HG03139 (cell line): ENCODE data around the gene CCL22.
A peak's percentile ranks its signal among the peaks of the same experiment; 100 is the strongest.
"Not testable (repeated sequence)": the region's sequence is repeated elsewhere in the genome, so short reads cannot be mapped to it uniquely, and the experiment has no call there.

ENCODE experiments used
- ATAC-seq: cut with Tn5 transposase; IDR thresholded peaks from one replicate; pipeline ENCODE4 v1.9.1; 2021; ENCODE audit not compliant: unreplicated experiment

The CCL22 gene

DNA sequence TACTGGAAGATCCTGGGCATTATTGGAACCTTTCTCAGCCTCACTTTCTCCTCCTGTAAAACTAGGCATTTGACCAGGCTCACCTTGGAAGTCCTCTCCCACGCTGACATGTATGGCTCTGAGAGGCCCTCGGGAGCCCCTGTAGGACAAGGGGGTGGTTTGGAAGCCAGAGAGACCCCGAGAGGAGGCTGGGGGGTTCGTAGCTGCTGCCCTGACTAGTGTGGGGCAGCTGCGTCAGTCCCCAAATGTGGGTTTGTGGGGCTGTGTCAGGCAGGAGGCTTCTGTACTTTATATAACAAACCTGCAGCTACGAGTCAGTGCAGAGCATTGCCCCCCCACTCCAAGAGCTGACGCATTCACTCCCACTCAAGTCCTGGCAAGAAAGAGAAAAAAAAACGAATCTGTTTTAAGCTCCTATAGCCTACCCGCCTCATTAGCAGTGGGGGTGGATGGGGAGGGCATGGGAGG lies 15.5 kb downstream of the CCL22 start:
- no peak for ATAC-seq

DNA sequence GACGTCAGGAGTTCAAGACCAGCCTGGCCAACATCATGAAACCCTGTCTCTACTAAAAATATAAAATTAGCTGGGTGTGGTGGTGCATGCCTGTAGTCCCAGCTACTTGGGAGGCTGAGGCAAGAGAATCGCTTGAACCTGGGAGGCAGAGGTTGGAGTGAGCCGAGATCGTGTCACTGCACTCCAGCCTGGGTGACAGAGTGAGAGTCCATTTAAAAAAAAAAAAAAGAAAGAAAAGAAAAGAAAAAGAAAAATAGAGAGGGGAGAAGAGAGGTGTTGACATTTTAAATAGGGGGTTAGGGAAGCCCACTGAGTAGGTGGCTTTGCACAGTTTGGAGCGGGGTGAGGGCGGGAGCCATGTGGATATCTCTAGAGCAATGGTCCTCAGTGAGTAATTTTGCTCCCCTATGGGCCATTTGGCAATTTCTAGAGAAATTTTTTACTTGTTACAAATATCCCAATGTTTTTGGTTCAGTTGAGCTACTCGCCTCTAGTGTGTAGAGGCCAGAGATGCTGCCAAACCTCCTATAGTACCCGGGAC lies 16.4 kb downstream of the CCL22 start:
- not testable (repeated sequence) for ATAC-seq

DNA sequence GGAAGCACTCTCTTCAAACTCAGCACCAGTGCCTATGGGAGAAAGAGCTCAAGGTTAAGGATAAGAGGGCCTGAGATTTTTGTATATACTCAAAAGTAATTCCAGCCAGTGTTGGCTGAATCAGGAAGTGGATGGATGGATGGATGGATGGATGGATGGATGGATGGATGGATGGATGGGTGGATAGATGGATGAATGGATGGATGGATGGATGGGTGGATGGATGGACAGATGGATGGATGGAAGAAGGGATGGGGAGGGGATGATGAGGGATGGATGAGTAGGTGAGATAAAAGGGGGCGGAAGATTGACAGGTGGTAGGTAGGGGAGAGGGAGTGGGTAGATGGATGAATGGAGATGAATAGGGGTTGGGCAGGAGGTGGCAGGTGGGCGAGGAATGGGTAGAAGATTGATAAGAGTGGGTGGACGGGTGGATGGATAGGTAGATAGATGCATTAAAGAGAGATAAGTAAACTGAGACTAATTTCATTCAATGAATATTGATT lies 17.8 kb downstream of the CCL22 start:
- ATAC-seq, result no peak

DNA sequence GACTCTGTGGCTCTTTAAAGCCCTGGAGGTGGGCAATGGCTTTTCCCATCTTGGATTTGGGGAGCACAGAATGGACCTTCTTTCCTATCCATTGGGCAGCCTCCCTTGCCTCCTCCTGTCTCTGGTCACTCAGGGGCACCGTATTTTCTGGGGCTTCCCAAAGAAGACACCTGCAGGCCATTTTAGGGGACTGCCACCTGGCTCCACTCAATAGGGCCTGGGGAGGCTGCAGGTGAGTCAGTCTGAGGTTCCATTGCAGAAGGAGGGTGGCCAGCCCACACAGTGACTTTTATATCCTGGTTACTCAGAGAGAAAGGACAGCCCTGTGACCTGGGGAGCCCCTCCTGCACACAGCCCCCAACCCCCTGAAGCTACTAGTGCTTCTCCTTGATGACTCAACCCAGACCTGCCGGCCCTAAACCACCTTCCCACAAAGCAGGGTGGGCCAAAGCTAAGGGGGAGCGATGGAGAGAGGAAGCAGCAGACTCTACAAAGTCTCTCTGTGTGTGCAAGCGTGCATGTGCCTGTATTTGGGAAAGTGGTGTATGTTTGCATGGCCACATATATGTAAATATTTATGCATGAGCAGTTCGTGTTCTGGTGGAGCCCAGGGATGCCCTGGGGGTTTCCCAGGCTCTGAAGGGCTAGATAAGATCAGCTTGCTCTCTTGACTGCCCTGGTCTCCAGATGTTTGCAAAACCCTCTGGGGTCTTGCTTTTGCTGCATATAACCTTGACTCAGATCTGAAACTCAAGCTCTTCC lies 18.7 kb downstream of the CCL22 start:
- ATAC-seq, result peak; percentile 62

DNA sequence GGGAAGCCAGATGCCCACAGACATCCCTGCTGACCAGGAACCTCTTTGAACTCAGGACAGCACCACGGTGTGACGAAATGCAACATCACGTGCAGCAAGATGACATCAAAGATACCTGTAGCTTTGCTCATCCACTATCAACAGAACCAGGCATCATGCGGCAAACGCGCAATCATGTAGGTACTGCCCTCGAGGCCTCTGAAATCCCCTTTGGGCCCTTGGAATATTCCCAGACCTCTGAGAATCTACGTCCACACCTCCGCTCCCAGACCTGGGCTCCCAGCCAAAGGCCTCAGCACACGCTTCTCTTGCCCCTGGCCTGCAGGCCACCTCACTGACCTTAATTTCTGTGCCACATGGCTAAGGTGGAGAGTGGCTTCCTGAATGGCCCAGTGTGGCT lies 21.0 kb downstream of the CCL22 start:
- no peak for ATAC-seq

DNA sequence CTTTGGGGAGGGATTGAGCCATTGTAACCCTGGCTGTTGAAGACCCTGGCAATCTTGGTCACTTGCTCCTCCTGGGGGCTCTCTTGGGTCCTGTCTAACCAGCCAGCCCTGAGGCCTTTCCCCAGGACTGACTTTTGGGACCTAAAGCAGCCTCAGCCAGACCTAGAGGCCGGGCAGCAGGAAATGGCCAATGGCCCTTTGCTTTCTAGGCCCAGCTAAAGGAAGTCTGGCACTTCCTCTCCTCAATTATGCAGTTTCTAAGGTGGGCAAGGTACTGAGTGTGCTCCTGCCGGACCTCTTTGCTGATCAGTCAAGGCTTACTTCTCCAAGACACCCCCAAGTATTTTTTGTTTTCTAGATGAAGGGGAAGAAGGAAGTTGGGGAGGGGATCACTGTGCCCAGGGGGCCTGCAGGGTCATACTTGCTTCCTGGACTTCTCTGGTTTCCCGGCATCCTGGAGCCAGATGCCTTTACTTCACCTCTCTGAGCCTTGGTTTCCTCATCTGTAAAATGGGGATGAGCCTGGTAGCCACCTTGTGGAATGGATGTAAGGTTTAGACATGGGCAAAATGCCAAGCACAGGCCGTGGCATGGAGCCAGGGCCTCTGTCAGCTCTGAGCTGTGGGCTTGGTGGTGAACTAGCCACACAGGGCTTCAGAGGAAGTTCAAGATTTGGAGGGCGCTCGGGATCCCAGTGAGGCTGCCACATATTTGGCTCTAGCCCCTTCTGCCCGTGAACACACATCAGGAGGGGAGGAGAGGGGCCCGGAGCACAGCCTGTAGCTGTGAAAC lies 22.3 kb downstream of the CCL22 start:
- no peak for ATAC-seq

DNA sequence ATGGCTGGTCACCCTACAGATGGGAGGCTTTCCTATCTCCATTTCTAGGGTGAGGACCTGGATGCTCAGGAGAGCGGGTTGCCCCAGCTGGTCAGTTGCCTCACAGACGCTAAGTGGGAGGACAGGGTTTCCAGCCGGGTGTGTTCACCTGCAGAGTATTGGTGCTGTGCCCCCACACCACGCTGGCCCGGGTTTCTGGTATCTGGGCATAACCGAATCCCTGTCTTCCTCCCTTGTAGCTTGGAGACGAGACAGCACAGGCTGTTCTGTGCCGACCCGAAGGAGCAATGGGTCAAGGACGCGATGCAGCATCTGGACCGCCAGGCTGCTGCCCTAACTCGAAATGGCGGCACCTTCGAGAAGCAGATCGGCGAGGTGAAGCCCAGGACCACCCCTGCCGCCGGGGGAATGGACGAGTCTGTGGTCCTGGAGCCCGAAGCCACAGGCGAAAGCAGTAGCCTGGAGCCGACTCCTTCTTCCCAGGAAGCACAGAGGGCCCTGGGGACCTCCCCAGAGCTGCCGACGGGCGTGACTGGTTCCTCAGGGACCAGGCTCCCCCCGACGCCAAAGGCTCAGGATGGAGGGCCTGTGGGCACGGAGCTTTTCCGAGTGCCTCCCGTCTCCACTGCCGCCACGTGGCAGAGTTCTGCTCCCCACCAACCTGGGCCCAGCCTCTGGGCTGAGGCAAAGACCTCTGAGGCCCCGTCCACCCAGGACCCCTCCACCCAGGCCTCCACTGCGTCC lies 23.4 kb downstream of the CCL22 start:
- no peak for ATAC-seq

DNA sequence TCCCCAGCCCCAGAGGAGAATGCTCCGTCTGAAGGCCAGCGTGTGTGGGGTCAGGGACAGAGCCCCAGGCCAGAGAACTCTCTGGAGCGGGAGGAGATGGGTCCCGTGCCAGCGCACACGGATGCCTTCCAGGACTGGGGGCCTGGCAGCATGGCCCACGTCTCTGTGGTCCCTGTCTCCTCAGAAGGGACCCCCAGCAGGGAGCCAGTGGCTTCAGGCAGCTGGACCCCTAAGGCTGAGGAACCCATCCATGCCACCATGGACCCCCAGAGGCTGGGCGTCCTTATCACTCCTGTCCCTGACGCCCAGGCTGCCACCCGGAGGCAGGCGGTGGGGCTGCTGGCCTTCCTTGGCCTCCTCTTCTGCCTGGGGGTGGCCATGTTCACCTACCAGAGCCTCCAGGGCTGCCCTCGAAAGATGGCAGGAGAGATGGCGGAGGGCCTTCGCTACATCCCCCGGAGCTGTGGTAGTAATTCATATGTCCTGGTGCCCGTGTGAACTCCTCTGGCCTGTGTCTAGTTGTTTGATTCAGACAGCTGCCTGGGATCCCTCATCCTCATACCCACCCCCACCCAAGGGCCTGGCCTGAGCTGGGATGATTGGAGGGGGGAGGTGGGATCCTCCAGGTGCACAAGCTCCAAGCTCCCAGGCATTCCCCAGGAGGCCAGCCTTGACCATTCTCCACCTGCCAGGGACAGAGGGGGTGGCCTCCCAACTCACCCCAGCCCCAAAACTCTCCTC lies 24.1 kb downstream of the CCL22 start:
- ATAC-seq, result no peak

DNA sequence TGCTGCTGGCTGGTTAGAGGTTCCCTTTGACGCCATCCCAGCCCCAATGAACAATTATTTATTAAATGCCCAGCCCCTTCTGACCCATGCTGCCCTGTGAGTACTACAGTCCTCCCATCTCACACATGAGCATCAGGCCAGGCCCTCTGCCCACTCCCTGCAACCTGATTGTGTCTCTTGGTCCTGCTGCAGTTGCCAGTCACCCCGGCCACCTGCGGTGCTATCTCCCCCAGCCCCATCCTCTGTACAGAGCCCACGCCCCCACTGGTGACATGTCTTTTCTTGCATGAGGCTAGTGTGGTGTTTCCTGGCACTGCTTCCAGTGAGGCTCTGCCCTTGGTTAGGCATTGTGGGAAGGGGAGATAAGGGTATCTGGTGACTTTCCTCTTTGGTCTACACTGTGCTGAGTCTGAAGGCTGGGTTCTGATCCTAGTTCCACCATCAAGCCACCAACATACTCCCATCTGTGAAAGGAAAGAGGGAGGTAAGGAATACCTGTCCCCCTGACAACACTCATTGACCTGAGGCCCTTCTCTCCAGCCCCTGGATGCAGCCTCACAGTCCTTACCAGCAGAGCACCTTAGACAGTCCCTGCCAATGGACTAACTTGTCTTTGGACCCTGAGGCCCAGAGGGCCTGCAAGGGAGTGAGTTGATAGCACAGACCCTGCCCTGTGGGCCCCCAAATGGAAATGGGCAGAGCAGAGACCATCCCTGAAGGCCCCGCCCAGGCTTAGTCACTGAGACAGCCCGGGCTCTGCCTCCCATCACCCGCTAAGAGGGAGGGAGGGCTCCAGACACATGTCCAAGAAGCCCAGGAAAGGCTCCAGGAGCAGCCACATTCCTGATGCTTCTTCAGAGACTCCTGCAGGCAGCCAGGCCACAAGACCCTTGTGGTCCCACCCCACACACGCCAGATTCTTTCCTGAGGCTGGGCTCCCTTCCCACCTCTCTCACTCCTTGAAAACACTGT lies 25.0 kb downstream of the CCL22 start:
- ATAC-seq, result no peak

DNA sequence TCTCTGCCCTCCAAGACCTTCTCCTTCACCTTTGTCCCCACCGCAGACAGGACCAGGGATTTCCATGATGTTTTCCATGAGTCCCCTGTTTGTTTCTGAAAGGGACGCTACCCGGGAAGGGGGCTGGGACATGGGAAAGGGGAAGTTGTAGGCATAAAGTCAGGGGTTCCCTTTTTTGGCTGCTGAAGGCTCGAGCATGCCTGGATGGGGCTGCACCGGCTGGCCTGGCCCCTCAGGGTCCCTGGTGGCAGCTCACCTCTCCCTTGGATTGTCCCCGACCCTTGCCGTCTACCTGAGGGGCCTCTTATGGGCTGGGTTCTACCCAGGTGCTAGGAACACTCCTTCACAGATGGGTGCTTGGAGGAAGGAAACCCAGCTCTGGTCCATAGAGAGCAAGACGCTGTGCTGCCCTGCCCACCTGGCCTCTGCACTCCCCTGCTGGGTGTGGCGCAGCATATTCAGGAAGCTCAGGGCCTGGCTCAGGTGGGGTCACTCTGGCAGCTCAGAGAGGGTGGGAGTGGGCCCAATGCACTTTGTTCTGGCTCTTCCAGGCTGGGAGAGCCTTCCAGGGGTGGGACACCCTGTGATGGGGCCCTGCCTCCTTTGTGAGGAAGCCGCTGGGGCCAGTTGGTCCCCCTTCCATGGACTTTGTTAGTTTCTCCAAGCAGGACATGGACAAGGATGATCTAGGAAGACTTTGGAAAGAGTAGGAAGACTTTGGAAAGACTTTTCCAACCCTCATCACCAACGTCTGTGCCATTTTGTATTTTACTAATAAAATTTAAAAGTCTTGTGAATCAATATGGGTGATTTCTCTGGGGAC lies 25.9 kb downstream of the CCL22 start:
- ATAC-seq, result no peak

DNA sequence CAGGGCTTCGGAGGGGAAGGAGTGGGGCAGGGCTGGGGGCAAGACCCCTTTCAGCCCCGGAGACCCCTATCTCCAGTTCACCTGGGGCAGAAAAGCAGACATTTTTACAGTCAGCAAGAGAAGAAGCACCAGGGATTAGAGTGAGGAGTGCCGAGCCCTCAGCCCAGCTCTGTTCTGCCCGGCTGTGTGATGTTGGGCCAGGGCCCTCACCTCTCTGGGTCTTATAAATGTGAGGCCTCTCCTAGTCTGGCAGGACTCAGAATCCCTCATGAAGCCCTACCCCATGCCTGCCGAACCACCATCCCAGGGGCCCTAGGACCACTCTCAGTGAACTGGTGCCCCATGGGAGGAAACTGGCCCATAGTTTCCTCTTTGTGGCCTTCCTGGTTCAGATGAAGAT lies 26.5 kb downstream of the CCL22 start:
- ATAC-seq, result no peak

DNA sequence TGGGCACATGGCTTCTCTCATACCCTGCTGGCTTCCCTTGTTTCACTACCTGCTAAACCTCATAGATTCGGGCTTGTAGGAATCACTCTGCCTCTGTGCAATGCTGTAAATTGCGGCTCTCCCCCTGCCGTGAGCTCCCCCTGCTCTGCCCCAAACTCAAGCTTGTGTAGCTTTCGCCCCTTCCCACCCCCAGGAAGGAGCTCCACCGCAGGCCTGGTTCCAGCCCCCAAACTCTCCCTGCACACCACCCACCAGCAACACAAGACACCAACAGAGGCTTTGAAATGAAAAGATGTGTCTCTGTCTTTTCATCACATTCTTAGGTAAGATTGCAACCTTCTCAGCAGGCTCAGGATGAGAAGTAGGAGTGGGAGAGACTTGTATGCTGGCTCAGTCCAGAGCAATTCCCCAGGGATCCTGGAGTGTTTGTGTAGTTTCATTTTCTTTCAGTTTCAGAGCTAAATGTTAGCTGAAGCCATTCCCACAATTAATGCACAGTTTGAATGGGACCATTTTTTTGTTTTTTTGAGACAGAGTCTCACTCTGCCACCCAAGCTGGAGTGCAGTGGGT lies 27.9 kb downstream of the CCL22 start:
- ATAC-seq, result no peak

DNA sequence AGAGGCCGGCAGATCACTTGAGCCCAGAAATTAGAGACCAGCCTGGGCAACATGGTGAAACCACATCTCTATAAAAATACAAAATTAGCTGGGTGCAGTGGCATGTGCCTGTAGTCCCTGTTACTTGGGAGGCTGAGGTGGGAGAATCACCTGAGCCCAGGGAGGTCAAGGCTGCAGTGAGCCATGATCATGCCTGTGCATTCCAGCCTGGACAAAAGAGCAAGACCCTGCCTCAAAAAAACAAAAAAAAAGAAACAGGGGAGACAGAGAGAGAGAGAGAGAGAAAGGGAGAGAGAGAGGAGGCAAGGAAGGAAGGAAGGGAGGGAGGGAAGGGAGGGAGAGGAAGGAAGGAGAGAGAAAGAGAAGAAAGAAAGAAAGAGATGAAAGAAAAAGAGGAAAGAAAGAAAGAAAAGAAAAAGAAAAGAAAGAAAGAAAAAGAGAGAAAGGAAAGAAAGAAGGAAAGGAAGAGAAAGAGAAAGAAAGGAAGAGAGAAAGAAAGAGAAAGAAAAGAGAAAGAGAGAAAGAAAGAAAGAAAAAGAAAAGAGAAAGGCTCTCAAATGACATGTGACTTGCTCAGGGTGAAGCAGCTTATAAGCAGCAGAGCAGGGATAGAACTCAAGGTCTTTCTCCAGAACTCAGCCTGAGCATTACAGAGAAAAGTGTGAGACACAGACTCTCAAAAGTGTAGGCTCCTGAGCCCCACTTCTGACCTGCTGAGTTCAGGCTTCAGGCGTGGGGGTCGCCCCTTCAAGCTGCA lies 29.2 kb downstream of the CCL22 start:
- no peak for ATAC-seq

DNA sequence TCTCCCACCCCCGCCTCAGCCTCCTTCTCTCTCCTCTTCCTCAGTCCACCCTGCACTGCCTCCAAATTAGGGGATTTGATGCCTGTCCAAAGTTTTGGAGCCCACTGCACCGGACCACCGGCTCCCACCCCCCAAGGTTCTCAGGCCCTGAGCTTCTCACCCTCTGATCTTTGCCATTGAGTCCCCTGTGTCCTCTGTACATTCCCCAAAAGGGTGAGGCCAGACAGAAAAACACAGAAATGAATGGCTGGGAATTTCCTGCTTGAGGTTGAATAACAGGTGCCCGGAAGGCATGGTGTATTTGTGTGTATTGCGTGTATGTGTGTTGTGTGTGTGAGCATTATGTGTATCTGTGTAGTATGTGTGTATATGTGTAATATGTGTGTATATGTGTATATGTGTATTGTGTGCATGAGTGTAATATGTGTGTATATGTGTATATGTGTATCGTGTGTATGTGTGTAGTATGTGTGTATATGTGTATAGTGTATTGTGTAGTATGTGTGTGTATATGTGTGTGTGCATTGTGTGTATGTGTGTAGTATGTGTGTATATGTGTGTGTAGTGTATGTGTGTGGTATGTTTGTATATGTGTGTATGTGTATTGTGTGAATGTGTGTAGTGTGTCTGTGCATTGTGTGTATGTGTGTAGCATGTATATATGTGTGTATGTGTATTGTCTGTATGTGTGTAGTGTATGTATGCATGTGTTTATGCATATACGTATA lies 29.9 kb downstream of the CCL22 start:
- no peak for ATAC-seq

DNA sequence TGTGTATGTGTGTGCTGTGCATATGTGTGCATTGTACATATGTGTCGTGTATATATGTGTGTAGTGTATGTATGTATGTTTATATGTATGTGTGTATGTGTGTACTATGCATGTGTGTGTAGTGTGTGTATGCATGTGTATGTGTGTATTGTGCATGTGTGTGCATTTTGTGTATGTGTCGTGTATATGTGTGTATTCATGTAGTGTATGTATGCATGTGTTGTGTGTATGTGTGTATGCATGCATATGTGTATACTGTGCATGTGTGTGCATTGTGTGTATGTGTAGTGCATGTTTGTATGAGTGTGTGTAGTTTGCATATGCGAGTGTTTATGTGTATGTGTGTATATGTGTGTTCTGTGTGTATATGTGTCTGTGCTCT lies 30.5 kb downstream of the CCL22 start:
- ATAC-seq, result no peak

DNA sequence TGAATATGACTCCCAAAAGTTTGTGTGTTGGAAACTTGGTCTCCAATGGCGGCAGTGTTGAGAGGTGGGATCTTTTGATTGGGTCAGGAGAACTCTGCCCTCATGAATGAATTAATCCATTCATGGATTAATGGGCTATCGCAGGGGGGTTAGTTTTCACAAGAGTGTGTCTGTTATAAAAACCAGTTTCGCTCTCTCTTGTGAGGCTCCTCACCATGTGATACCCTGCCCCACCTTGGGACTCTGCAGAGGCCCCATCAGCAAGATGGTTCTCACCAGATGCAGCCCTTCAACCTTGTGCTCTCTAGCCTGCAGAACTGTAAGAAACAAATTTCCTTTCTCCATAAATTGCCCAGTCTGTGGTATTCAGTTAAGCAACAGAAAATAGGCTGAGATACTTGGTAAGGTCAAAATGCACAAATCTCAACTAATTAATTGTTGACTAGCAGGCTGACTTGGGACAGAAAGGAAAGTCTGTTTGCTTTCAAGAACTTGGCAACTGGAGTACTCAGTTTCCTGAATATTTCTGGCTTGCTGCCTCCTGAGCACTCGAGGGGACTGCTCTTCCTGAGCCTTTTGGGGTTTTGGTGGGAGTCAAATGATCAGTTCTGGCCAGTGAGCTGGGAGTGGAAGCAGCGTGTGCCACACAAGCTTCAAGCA lies 32.2 kb downstream of the CCL22 start:
- no peak for ATAC-seq
